GM12875 (cell line): ENCODE measurements around the gene PCNX1.
A peak's percentile ranks its signal among the peaks of the same experiment; 100 is the strongest.

ENCODE experiments used
- H3K4me3 ChIP-seq: one replicate; pipeline ENCODE4 v1.5.1; 2011; ENCODE audit warnings: low read depth, low read length, control low read depth
- CTCF ChIP-seq: IDR thresholded peaks from 2 replicates; pipeline ENCODE4 v1.5.1; 2011; ENCODE audit warnings: low read depth, mild to moderate bottlenecking, control low read depth, inconsistent platforms, low read length, moderate library complexity, borderline replicate concordance; ENCODE audit not compliant: insufficient read depth

PCNX1 gene

GRCh38 chr14:70907996-70908934 lies 1.0 kb downstream of the PCNX1 start:
- H3K4me3 ChIP-seq = peak overlapping the region; percentile 95
- no peak for TF ChIP-seq CTCF

GRCh38 chr14:70908935-70909641 lies 1.8 kb downstream of the PCNX1 start:
- H3K4me3 ChIP-seq = peak overlapping the region; percentile 95
- TF ChIP-seq CTCF = no peak

GRCh38 chr14:70909733-70910614 lies 2.7 kb downstream of the PCNX1 start:
- no peak for TF ChIP-seq CTCF
- H3K4me3 ChIP-seq = no peak overlapping the region

GRCh38 chr14:70915415-70915814 lies 8.2 kb downstream of the PCNX1 start:
- TF ChIP-seq CTCF = no peak
- H3K4me3 ChIP-seq = no peak overlapping the region

- TF ChIP-seq CTCF = no peak
- no peak overlapping the region for H3K4me3 ChIP-seq
These were observed 9.0 kb downstream of the PCNX1 start for GRCh38 chr14:70916300-70916699.

GRCh38 chr14:70916799-70917198 lies 9.5 kb downstream of the PCNX1 start:
- TF ChIP-seq CTCF = no peak

More at GRCh38 chr14:70916799-70917198, 9.5 kb downstream of the PCNX1 start:
- H3K4me3 ChIP-seq = no peak overlapping the region
